ENCODE data around the gene VMP1. TPM values are rescaled to one million over a fixed set of nuclear protein-coding genes. Genes with fewer than 3 reads are reported as not detected.
A peak's percentile ranks its signal among the peaks of the same experiment; 100 is the strongest.

The VMP1 gene
- total and polyA plus RNA-seq, 2 of the 13 experiments (the other 11 are each of a cell fraction or from before 2014, with no cell fraction given), result 186 to 271 TPM

DNA sequence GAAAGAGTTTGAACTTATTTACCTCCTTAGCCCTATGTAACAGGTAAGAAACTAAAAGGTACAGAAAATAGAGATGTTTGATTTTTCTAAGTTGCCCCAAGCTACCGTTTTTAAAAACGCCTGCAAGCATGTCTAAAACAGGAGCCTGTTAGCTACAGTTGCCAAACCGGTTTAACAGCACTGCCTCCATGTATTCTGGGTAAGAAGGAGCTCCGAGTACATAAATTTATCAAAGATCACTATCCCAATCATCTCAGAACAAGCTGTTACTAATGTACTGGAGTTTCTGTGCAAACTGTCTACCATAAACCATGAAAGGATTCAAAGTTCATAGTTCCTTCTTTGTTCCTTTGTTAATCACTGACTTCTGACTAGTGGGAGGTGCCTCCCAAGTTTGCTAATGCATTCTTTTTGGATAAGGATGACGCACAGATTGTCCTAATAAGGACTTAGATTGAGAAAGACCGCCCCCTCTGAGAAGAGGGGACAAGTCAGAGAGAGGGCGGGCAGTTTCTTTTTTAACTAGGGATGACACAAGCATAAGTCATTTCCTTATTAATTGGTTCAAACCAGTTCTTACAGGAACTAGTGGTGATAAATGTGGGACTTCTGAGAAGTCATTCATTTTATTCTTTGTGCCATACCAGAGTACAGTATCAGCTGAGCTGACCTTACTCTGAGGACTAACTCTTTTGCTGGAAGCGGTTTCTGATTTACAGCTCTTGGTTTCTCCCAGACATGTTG is 130.0 kb downstream of the VMP1 start (continued):
- TF ChIP-seq, protein P1, sequence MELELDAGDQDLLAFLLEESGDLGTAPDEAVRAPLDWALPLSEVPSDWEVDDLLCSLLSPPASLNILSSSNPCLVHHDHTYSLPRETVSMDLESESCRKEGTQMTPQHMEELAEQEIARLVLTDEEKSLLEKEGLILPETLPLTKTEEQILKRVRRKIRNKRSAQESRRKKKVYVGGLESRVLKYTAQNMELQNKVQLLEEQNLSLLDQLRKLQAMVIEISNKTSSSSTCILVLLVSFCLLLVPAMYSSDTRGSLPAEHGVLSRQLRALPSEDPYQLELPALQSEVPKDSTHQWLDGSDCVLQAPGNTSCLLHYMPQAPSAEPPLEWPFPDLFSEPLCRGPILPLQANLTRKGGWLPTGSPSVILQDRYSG (CRISPR knock-in tag; IDR thresholded peaks at IDR 0.05), result peak; percentile 70; the same call in 1 of the 2 replicates
- TF ChIP-seq ZSCAN20 (CRISPR knock-in tag; IDR thresholded peaks at IDR 0.05; ENCODE audit: borderline replicate concordance), result no peak; the same call in 1 of the 2 replicates
- TF ChIP-seq, protein P2, sequence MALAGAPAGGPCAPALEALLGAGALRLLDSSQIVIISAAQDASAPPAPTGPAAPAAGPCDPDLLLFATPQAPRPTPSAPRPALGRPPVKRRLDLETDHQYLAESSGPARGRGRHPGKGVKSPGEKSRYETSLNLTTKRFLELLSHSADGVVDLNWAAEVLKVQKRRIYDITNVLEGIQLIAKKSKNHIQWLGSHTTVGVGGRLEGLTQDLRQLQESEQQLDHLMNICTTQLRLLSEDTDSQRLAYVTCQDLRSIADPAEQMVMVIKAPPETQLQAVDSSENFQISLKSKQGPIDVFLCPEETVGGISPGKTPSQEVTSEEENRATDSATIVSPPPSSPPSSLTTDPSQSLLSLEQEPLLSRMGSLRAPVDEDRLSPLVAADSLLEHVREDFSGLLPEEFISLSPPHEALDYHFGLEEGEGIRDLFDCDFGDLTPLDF (CRISPR knock-in tag; IDR thresholded peaks at IDR 0.05), result no peak; the same call in 1 of the 2 replicates
- no peak for TF ChIP-seq SCMH1 (CRISPR knock-in tag; IDR thresholded peaks at IDR 0.05; ENCODE audit: borderline replicate concordance)
- TF ChIP-seq, protein P3, sequence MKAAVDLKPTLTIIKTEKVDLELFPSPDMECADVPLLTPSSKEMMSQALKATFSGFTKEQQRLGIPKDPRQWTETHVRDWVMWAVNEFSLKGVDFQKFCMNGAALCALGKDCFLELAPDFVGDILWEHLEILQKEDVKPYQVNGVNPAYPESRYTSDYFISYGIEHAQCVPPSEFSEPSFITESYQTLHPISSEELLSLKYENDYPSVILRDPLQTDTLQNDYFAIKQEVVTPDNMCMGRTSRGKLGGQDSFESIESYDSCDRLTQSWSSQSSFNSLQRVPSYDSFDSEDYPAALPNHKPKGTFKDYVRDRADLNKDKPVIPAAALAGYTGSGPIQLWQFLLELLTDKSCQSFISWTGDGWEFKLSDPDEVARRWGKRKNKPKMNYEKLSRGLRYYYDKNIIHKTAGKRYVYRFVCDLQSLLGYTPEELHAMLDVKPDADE (CRISPR knock-in tag; IDR thresholded peaks at IDR 0.05), result no peak
- TF ChIP-seq ZNF383 (CRISPR knock-in tag; IDR thresholded peaks at IDR 0.05; ENCODE audit: borderline replicate concordance), result no peak; the same call in 1 of the 2 replicates
- TF ChIP-seq ADNP (CRISPR knock-in tag; IDR thresholded peaks at IDR 0.05), result no peak
- no peak for TF ChIP-seq NR1H2 (CRISPR knock-in tag; IDR thresholded peaks at IDR 0.05; ENCODE audit: borderline replicate concordance, low read depth)
- TF ChIP-seq, protein P4, sequence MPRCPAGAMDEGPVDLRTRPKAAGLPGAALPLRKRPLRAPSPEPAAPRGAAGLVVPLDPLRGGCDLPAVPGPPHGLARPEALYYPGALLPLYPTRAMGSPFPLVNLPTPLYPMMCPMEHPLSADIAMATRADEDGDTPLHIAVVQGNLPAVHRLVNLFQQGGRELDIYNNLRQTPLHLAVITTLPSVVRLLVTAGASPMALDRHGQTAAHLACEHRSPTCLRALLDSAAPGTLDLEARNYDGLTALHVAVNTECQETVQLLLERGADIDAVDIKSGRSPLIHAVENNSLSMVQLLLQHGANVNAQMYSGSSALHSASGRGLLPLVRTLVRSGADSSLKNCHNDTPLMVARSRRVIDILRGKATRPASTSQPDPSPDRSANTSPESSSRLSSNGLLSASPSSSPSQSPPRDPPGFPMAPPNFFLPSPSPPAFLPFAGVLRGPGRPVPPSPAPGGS (CRISPR knock-in tag; IDR thresholded peaks at IDR 0.05), result no peak
- TF ChIP-seq, protein P5, sequence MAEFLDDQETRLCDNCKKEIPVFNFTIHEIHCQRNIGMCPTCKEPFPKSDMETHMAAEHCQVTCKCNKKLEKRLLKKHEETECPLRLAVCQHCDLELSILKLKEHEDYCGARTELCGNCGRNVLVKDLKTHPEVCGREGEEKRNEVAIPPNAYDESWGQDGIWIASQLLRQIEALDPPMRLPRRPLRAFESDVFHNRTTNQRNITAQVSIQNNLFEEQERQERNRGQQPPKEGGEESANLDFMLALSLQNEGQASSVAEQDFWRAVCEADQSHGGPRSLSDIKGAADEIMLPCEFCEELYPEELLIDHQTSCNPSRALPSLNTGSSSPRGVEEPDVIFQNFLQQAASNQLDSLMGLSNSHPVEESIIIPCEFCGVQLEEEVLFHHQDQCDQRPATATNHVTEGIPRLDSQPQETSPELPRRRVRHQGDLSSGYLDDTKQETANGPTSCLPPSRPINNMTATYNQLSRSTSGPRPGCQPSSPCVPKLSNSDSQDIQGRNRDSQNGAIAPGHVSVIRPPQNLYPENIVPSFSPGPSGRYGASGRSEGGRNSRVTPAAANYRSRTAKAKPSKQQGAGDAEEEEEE (CRISPR knock-in tag; IDR thresholded peaks at IDR 0.05; ENCODE audit: borderline replicate concordance), result no peak
- TF ChIP-seq ZNF549 (CRISPR knock-in tag; IDR thresholded peaks at IDR 0.05), result no peak
- TF ChIP-seq ZNF260 (CRISPR knock-in tag; IDR thresholded peaks at IDR 0.05; ENCODE audit: borderline replicate concordance, low read depth), result no peak
- peak; percentile 64 for TF ChIP-seq ZMYM4 (CRISPR knock-in tag; IDR thresholded peaks at IDR 0.05)
- no peak for TF ChIP-seq MATR3 (CRISPR knock-in tag; IDR thresholded peaks at IDR 0.05)
- peak; percentile 95 for TF ChIP-seq GATAD2A (CRISPR knock-in tag; IDR thresholded peaks at IDR 0.05)
- TF ChIP-seq DNMT1 (CRISPR knock-in tag; IDR thresholded peaks at IDR 0.05), result no peak
- TF ChIP-seq DMAP1 (CRISPR knock-in tag; IDR thresholded peaks at IDR 0.05), result peak; percentile 74
- no peak for TF ChIP-seq NONO (IDR thresholded peaks at IDR 0.05)
- peak; percentile 85 for TF ChIP-seq NONO (CRISPR knock-in tag; conservative IDR thresholded peaks at IDR 0.05)
- no peak for TF ChIP-seq ZNF773 (CRISPR knock-in tag; IDR thresholded peaks at IDR 0.05; ENCODE audit: borderline replicate concordance)
- peak; percentile 81 for TF ChIP-seq ZBTB21 (CRISPR knock-in tag; IDR thresholded peaks at IDR 0.05)
- no peak for TF ChIP-seq ZNF577 (CRISPR knock-in tag; IDR thresholded peaks at IDR 0.05; ENCODE audit: borderline replicate concordance, low read depth)
- TF ChIP-seq, protein P6, sequence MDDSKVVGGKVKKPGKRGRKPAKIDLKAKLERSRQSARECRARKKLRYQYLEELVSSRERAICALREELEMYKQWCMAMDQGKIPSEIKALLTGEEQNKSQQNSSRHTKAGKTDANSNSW (CRISPR knock-in tag; IDR thresholded peaks at IDR 0.05; ENCODE audit: borderline replicate concordance), result no peak
